NCI-H2227 (cell line): ENCODE data around the gene ZBTB33.

Experiments used
- DNase-seq: peaks from one replicate; lab custom pipeline; 2025; ENCODE audit not compliant: unreplicated experiment; lab: John Stamatoyannopoulos, UW

The ZBTB33 gene

DNA sequence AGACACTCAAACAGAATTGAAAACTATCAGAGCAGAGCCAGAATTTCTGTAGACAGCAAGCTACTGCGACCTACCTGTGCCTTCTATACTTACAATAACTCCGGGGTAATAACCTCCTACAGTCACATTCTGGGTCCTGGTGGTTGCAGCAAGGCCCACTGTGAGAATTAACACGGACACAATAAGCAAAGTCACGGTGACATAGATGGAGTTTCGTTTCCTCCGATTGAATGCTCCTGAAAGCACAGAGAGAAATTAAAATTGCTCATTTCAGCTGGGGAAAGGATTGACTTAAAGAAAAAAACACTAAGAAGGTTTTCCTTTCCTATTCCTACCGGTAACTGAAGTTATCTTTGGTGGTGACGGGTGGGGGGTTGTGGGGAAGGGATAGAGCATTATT, 53.6 kb downstream of the ZBTB33 start:
- no peak for DNase-seq

DNA sequence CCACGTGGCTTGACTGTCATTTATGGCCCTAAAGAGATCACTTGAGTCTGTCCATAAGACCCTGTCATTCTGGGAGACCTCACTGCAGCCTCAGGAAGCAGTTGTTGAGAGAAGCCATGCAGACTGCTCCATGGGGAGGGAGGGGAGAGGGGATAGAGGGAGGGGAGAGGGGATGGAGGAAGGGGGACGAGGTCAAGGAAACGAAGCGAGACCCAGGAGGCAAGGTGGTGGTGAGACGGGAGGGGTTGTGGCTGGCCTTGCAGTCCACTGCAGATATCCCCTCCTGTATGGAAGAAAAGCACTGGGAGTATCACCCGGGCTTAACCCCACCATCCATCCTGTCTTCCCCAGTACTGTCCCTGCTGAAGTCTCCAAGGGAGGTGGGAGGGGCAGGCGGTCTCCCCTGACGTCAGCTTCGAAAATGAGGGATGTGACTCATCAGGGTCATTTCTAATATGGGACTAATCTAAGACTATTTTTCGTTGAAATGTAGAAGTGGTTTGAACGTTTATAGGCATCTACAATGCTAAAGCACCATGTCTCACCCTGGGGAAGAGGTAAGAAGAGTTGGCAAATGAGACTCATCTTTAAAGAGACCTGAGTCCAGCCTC, 55.0 kb downstream of the ZBTB33 start:
- DNase-seq: peak; percentile 20

DNA sequence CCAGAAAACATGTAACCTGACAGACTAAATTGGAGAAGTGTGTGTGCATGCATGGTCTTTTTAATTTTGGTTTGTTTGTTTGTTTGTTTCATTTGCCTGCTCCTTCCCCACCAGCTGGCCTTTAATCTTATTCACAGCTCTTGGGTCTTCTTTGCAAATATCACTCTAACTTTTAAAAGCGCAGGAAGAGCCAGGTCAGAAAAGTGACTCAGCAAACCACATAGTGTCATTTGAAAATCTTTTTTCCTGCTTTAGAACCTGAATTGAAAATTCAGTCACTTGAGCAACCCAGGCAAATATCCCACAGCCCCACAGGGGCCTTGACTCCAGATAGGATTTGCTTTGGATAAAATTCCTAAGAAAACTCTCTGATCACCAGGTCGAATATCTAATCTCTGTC, 56.0 kb downstream of the ZBTB33 start:
- no peak for DNase-seq
